K562 (cell line): ENCODE measurements around the gene FBXO4. TPM values are rescaled to one million over a fixed set of nuclear protein-coding genes. Genes with fewer than 3 reads are reported as not detected.

Source experiments
- ATF4 ChIP-seq: fragments of 450-650 bp; formaldehyde crosslinking; IDR thresholded peaks from 2 replicates; pipeline ENCODE4 v1.4.0; 2022; ENCODE audit warnings: mild to moderate bottlenecking, moderate library complexity
- GATAD2A ChIP-seq: fragments of 450-650 bp; IDR thresholded peaks from 2 replicates; pipeline ENCODE4 v1.6.1; 2017
- HMGXB4 ChIP-seq: sonication (generic); formaldehyde crosslinking; IDR thresholded peaks from 2 replicates; pipeline ENCODE4 v1.8.1; 2023; ENCODE audit warnings: mild to moderate bottlenecking, missing genetic modification reagents
- PML ChIP-seq: IDR thresholded peaks from 2 replicates; pipeline ENCODE4 v1.6.1; 2012; ENCODE audit warnings: low read length, inconsistent platforms
- ZBTB7A ChIP-seq: IDR thresholded peaks from 2 replicates; pipeline ENCODE4 v1.6.1; 2011; ENCODE audit warnings: low read depth, mild to moderate bottlenecking, low read length, moderate library complexity, borderline replicate concordance; ENCODE audit not compliant: control insufficient read depth
- ZNF280A ChIP-seq: fragments of 450-650 bp; IDR thresholded peaks from 2 replicates; pipeline ENCODE4 v1.6.1; 2018; ENCODE audit warnings: mild to moderate bottlenecking, low read depth; ENCODE audit not compliant: partially characterized antibody
- ZNF609 ChIP-seq: sonication (generic); formaldehyde crosslinking; IDR thresholded peaks from 2 replicates; pipeline ENCODE4 v1.8.1; 2023; ENCODE audit warnings: missing genetic modification reagents, mild to moderate bottlenecking, borderline replicate concordance
- ZNF707 ChIP-seq: fragments of 250-450 bp; sonication (Bioruptor Pico); conservative IDR thresholded peaks from 2 replicates; pipeline ENCODE4 v1.8.0; 2022; ENCODE audit warnings: inconsistent platforms, mild to moderate bottlenecking, moderate library complexity
- polyA plus RNA-seq, 8 experiments: library from polyadenylated mRNA; depleted of rRNA in 4 of 8; stranded (reverse) in 5 of 8; unstranded in 3 of 8; fragments of >200 nt; fragmentation: Nextera tagmentation in 2 of 8; fragmentation: Illumina TruSeq in 1 of 8; extraction: Ambion mirVana in 2 of 8; extraction: Trizol in 1 of 8; gene quantifications; 2 replicates each; pipeline versions ENCODE4 v1.2.1 to v1.2.3, GENCODE V29; 2011 to 2014; ENCODE audit warnings: inconsistent platforms in 1 of 8, missing spikeins in 1 of 8
- total RNA-seq, 7 experiments: library from RNA; depleted of rRNA in 6 of 7; stranded (reverse); fragments of >200 nt in 6 of 7; fragmentation: Illumina TruSeq in 2 of 7; extraction: Trizol in 2 of 7; gene quantifications; 2 replicates each; pipeline versions ENCODE4 v1.2.1 to v1.2.3, GENCODE V29; 2011 to 2021; ENCODE audit warnings: low replicate concordance in 1 of 7
- TF ChIP-seq, protein P1 (sequence below): conservative IDR thresholded peaks from 2 replicates; pipeline ENCODE4 v1.6.1; 2011; ENCODE audit warnings: low read depth, mild to moderate bottlenecking, low read length; ENCODE audit not compliant: control insufficient read depth
- TF ChIP-seq, protein P2 (sequence below): fragments of 250-450 bp; sonication (Bioruptor Pico); IDR thresholded peaks from 2 replicates; pipeline ENCODE4 v1.8.0; 2022; ENCODE audit warnings: moderate library complexity, mild to moderate bottlenecking, inconsistent platforms
- TF ChIP-seq, protein P3 (sequence below): fragments of 450-650 bp; formaldehyde crosslinking; IDR thresholded peaks from 2 replicates; pipeline ENCODE4 v1.4.0; 2022; ENCODE audit warnings: missing genetic modification characterization

FBXO4 gene
- total and polyA plus RNA-seq, 9 of the 15 experiments (the other 6 are each of a cell fraction or from before 2014, with no cell fraction given): 5.9 to 33.4 (median 19.6) TPM

GRCh38 chr5:41903892-41904799, 20.9 kb upstream of the FBXO4 start, which contains the start of gene RIMOC1 (continued):
- TF ChIP-seq ATF4 (CRISPR knock-in tag) (peak; percentile 68), ZNF609 (CRISPR knock-in tag) (no peak), ZBTB7A (peak; percentile 44; the same call in 1 of the 2 replicates), ZNF280A (no peak), PML (peak; percentile 35; the same call in 1 of the 2 replicates), GATAD2A (no peak), HMGXB4 (no peak), ZNF707 (no peak)
- TF ChIP-seq, protein P1, sequence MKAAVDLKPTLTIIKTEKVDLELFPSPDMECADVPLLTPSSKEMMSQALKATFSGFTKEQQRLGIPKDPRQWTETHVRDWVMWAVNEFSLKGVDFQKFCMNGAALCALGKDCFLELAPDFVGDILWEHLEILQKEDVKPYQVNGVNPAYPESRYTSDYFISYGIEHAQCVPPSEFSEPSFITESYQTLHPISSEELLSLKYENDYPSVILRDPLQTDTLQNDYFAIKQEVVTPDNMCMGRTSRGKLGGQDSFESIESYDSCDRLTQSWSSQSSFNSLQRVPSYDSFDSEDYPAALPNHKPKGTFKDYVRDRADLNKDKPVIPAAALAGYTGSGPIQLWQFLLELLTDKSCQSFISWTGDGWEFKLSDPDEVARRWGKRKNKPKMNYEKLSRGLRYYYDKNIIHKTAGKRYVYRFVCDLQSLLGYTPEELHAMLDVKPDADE: peak; percentile 90
- TF ChIP-seq, protein P2, sequence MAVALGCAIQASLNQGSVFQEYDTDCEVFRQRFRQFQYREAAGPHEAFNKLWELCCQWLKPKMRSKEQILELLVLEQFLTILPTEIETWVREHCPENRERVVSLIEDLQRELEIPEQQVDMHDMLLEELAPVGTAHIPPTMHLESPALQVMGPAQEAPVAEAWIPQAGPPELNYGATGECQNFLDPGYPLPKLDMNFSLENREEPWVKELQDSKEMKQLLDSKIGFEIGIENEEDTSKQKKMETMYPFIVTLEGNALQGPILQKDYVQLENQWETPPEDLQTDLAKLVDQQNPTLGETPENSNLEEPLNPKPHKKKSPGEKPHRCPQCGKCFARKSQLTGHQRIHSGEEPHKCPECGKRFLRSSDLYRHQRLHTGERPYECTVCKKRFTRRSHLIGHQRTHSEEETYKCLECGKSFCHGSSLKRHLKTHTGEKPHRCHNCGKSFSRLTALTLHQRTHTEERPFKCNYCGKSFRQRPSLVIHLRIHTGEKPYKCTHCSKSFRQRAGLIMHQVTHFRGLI (CRISPR knock-in tag): peak; percentile 45; the same call in 1 of the 2 replicates
- TF ChIP-seq, protein P3, sequence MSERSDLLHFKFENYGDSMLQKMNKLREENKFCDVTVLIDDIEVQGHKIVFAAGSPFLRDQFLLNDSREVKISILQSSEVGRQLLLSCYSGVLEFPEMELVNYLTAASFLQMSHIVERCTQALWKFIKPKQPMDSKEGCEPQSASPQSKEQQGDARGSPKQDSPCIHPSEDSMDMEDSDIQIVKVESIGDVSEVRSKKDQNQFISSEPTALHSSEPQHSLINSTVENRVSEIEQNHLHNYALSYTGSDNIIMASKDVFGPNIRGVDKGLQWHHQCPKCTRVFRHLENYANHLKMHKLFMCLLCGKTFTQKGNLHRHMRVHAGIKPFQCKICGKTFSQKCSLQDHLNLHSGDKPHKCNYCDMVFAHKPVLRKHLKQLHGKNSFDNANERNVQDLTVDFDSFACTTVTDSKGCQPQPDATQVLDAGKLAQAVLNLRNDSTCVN: peak; percentile 94
